OCI-LY1 (cell line): ENCODE results near the gene FBXW11.

ENCODE experiments used
- H2AFZ ChIP-seq: fragments of 200-600 bp; sonication (generic), shearing (Covaris generic); 2 replicates; pipeline ENCODE4 v1.6.0; 2014; ENCODE audit warnings: antibody characterized with exemption, mild to moderate bottlenecking, low read length
- H3F3A ChIP-seq: fragments of 200-600 bp; sonication (generic), shearing (Covaris generic); 2 replicates; pipeline ENCODE4 v1.6.0; 2014; ENCODE audit warnings: mild to moderate bottlenecking, antibody characterized with exemption, low read length, moderate library complexity; ENCODE audit not compliant: insufficient read depth
- H3K27ac ChIP-seq: fragments of 200-600 bp; sonication (generic); 2 replicates; pipeline ENCODE4 v1.5.1; 2014; ENCODE audit warnings: low read length, mixed run types, mild to moderate bottlenecking, low read depth; ENCODE audit not compliant: poor library complexity, severe bottlenecking
- H3K27me3 ChIP-seq: fragments of 200-600 bp; sonication (generic); 2 replicates; pipeline ENCODE4 v1.6.0; 2014; ENCODE audit warnings: antibody characterized with exemption, mild to moderate bottlenecking, low read length, moderate library complexity; ENCODE audit not compliant: insufficient read depth
- H3K36me3 ChIP-seq: fragments of 200-600 bp; sonication (generic); 2 replicates; pipeline ENCODE4 v1.6.1; 2014; ENCODE audit warnings: mild to moderate bottlenecking, antibody characterized with exemption, low read length, moderate library complexity, mixed read lengths; ENCODE audit not compliant: insufficient read depth
- H3K4me1 ChIP-seq: fragments of 200-600 bp; sonication (generic); 2 replicates; pipeline ENCODE4 v1.5.1; 2014; ENCODE audit warnings: mild to moderate bottlenecking, low read length, moderate library complexity; ENCODE audit not compliant: insufficient read depth, severe bottlenecking
- H3K4me2 ChIP-seq: fragments of 200-600 bp; sonication (generic), shearing (Covaris generic); 2 replicates; pipeline ENCODE4 v1.6.1; 2014; ENCODE audit warnings: low read length
- H3K4me3 ChIP-seq: fragments of 200-600 bp; sonication (generic); 2 replicates; pipeline ENCODE4 v1.5.1; 2014; ENCODE audit warnings: low read length, low read depth, mild to moderate bottlenecking, mixed read lengths; ENCODE audit not compliant: poor library complexity, severe bottlenecking
- H3K79me2 ChIP-seq: fragments of 200-600 bp; shearing (Covaris generic); 2 replicates; pipeline ENCODE4 v1.6.1; 2016; ENCODE audit warnings: mixed run types, low read length, mixed read lengths; ENCODE audit not compliant: insufficient read depth
- H3K9ac ChIP-seq: fragments of 200-600 bp; sonication (generic), shearing (Covaris generic); 2 replicates; pipeline ENCODE4 v1.6.1; 2014; ENCODE audit warnings: mild to moderate bottlenecking, low read length, mixed read lengths
- H3K9me2 ChIP-seq: fragments of 200-600 bp; sonication (generic), shearing (Covaris generic); 2 replicates; pipeline ENCODE4 v1.6.1; 2014; ENCODE audit warnings: low read depth, mild to moderate bottlenecking, low read length, mixed read lengths
- H3K9me3 ChIP-seq: fragments of 200-600 bp; shearing (Covaris generic); 2 replicates; pipeline ENCODE4 v1.6.1; 2014; ENCODE audit warnings: low read length, mixed read lengths
- H4K20me1 ChIP-seq: fragments of 200-600 bp; sonication (generic), shearing (Covaris generic); 2 replicates; pipeline ENCODE4 v1.6.0; 2016; ENCODE audit warnings: mild to moderate bottlenecking, low read length; ENCODE audit not compliant: insufficient read depth
- CTCF ChIP-seq: fragments of 200-600 bp; sonication (generic), shearing (Covaris generic); IDR thresholded peaks from 2 replicates; pipeline ENCODE4 v1.5.1; 2017; ENCODE audit warnings: mild to moderate bottlenecking, antibody characterized with exemption, low read length, moderate library complexity, mixed read lengths
- EZH2 ChIP-seq: fragments of 200-600 bp; sonication (generic), shearing (Covaris generic); IDR thresholded peaks from 2 replicates; pipeline ENCODE4 v1.8.0; 2017; ENCODE audit warnings: borderline replicate concordance, mixed run types, mild to moderate bottlenecking, antibody characterized with exemption, low read length, moderate library complexity, mixed read lengths

Gene FBXW11

GRCh38 chr5:171861381-171861780, 145.1 kb downstream of the FBXW11 start:
- no peak overlapping the region for H2AFZ ChIP-seq
- H3K9me2 ChIP-seq: no peaks in the 10 kb centered on the region
- no peaks in the 10 kb centered on the region for H4K20me1 ChIP-seq
- TF ChIP-seq CTCF (no peak), EZH2 (no peak)
- no peaks in the 10 kb centered on the region for H3K9me3 ChIP-seq
- H3K4me1 ChIP-seq: no peaks in the 10 kb centered on the region
- H3K27ac ChIP-seq: no peak overlapping the region
- no peaks in the 10 kb centered on the region for H3K27me3 ChIP-seq
- no peak overlapping the region for H3K9ac ChIP-seq
- no peak overlapping the region for H3K4me3 ChIP-seq
- no peaks in the 10 kb centered on the region for H3F3A ChIP-seq
- no peaks in the 10 kb centered on the region for H3K79me2 ChIP-seq
- H3K4me2 ChIP-seq: no peak overlapping the region
- H3K36me3 ChIP-seq: peaks cover 20% of the 10 kb centered on the region

GRCh38 chr5:171858303-171858702, 148.1 kb downstream of the FBXW11 start:
- no peaks in the 10 kb centered on the region for H3K9me3 ChIP-seq
- no peaks in the 10 kb centered on the region for H3K4me1 ChIP-seq
- no peak overlapping the region for H2AFZ ChIP-seq
- no peaks in the 10 kb centered on the region for H3K27me3 ChIP-seq
- H3K27ac ChIP-seq: no peak overlapping the region
- peaks cover 9% of the 10 kb centered on the region; the same call in 1 of the 2 replicates for H3K36me3 ChIP-seq
- TF ChIP-seq EZH2 (no peak), CTCF (peak; percentile 59)
- no peaks in the 10 kb centered on the region for H3F3A ChIP-seq
- H3K9me2 ChIP-seq: no peaks in the 10 kb centered on the region
- no peaks in the 10 kb centered on the region for H4K20me1 ChIP-seq
- no peak overlapping the region for H3K4me2 ChIP-seq
- no peak overlapping the region for H3K4me3 ChIP-seq
- no peaks in the 10 kb centered on the region for H3K79me2 ChIP-seq
- no peak overlapping the region for H3K9ac ChIP-seq

- no peaks in the 10 kb centered on the region for H4K20me1 ChIP-seq
- H3K9me2 ChIP-seq: no peaks in the 10 kb centered on the region
- H3K4me2 ChIP-seq: no peak overlapping the region
- H3F3A ChIP-seq: no peaks in the 10 kb centered on the region
- TF ChIP-seq CTCF: no peak
- TF ChIP-seq EZH2: no peak
- H3K4me3 ChIP-seq: no peak overlapping the region
- H3K79me2 ChIP-seq: no peaks in the 10 kb centered on the region
- no peaks in the 10 kb centered on the region for H3K27me3 ChIP-seq
- no peak overlapping the region for H3K9ac ChIP-seq
- H3K9me3 ChIP-seq: no peaks in the 10 kb centered on the region
- H3K27ac ChIP-seq: no peak overlapping the region
- no peaks in the 10 kb centered on the region for H3K4me1 ChIP-seq
- H3K36me3 ChIP-seq: peaks cover 3% of the 10 kb centered on the region; the same call in 1 of the 2 replicates
- H2AFZ ChIP-seq: no peak overlapping the region
Measured at GRCh38 chr5:171857489-171857876, 149.0 kb downstream of the FBXW11 start.
